Psoas muscle (tissue), 8 donors: ENCODE results near the gene GOLGA6C. TPM values are rescaled to one million over a fixed set of nuclear protein-coding genes. Genes with fewer than 3 reads are reported as not detected.

Source experiments
- ATAC-seq, 4 donors: fragments of 200-7000 bp; cut with Tn5 transposase; one replicate each; pipeline ENCODE4 v1.9.1; 2020; ENCODE audit warnings: moderate library complexity in 3 of 4, mild to moderate bottlenecking in 2 of 4
- DNase-seq, 2 donors: peaks; one replicate each; pipeline ENCODE4 v3.0.0-alpha.2; 2020
- H3K27ac ChIP-seq: fragments of 200-600 bp; one replicate; pipeline ENCODE4 v1.8.0; 2022
- H3K27me3 ChIP-seq, 3 donors: fragments of 200-600 bp in 1 of 3; one replicate each; pipeline versions ENCODE4 v1.6.1 to v1.8.0; 2013 to 2022; ENCODE audit warnings: low read length in 2 of 3, mild to moderate bottlenecking in 2 of 3, moderate library complexity in 1 of 3; ENCODE audit not compliant: insufficient read depth in 3 of 3
- H3K36me3 ChIP-seq, 2 donors: fragments of 200-600 bp in 1 of 2; one replicate each; pipeline versions ENCODE4 v1.6.1 to v1.8.0; 2013 to 2022; ENCODE audit warnings: low read depth in 1 of 2, mild to moderate bottlenecking in 1 of 2, moderate library complexity in 1 of 2; ENCODE audit not compliant: insufficient read depth in 1 of 2
- H3K4me1 ChIP-seq: fragments of 200-600 bp; one replicate; pipeline ENCODE4 v1.8.0; 2022
- H3K4me3 ChIP-seq: fragments of 200-600 bp; one replicate; pipeline ENCODE4 v1.8.0; 2022; ENCODE audit warnings: mild to moderate bottlenecking
- H3K9me3 ChIP-seq: fragments of 200-600 bp; one replicate; pipeline ENCODE4 v1.8.0; 2022
- CTCF ChIP-seq: fragments of 200-600 bp; IDR thresholded peaks from one replicate; pipeline ENCODE4 v1.8.0; 2022; ENCODE audit warnings: antibody characterized with exemption
- WGBS, 3 donors: extraction: QIAGEN DNeasy Blood & Tissue Kit; methylation state at CpG; one replicate each; pipeline versions ENCODE4 v1.1.6 to v1.1.7; 2013; 5-methylcytosine and 5-hydroxymethylcytosine counted together
- intact Hi-C, 2 donors: fragments of 100-400 bp; cut with DNase I; formaldehyde crosslinking; loops; one replicate each; pipeline versions ENCODE4 v1.11.0 to v1.14.2; 2022
- polyA plus RNA-seq, 3 donors: library from polyadenylated mRNA; stranded (reverse); fragments of 200-250 nt; gene quantifications; one replicate each; pipeline ENCODE4 v1.2.3, GENCODE V29; 2013
- total RNA-seq, 4 donors: library from RNA; stranded (reverse); fragmentation: NEBNext Ultra II Directional in 2 of 4; extraction: Animal tissue kit (Norgen Biotek cat#: 25700) in 2 of 4; gene quantifications; one replicate each; pipeline versions ENCODE4 v1.2.1 to v1.2.4, GENCODE V29; 2021 to 2023
- donor health status: healthy with polysubstance abuse.
- donor health status: DM: no; HTN: no; CAD: no; lungs with moderate emphysema.
- donor health status: Bipolar disorder and iron deficiency.
- donor health status: healthy.
- donor health status: DM: yes; HTN: yes; CAD: no.
- donor health status: DM: no; HTN: no; CAD: no.
- donor health status: DM: no; HTN: no; CAD: no.
- donor health status: DM: yes; HTN: yes; CAD: no.

The GOLGA6C gene
- total and polyA plus RNA-seq, 7 donors, result 0.05 TPM; not detected in 6

DNA sequence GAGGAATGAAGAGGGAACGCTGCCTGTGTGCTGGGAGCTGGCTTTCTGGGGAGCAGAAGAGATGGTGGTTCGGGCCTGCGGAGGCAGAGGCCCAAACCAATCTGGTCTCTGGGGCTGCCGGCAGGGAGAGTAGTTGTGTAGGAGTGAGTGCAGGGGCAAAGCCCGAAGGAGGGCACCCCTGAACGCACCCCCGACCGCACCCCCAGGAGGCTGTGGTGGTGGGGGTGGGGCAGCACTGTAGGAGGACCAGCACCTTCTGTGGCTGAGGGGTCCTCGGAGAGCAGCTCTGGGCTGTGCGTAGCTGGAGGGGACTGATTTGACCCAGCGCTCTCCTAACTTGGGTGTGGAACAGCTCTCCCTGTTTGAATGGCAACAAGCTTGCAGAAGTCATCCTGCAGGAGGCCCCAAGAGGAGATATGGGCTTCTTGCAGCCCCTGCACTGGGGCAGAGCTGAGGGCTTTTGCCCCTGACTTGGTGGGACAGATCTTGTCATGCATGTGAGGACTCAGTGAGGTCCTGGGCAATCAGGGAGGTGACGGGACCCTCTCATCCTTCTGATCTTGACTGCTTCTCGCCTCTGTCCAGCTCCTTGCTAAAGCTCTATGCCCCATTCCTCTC lies 30.4 kb upstream of the GOLGA6C start:
- DNase-seq, result peak; percentile 3 to 15
- no peak for ATAC-seq
- 83 to 95% (median 84%) methylated on average over 11 to 13 of the region's 13 CpGs for WGBS, 3 donors
- Histone ChIP-seq H3K27me3 (no peaks in the 10 kb centered on the region), H3K9me3 (no peaks in the 10 kb centered on the region), H3K27ac (no peak overlapping the region), H3K4me1 (no peaks in the 10 kb centered on the region), H3K36me3 (no peaks in the 10 kb centered on the region), H3K4me3 (no peak overlapping the region)
- TF ChIP-seq CTCF, result no peak
- intact Hi-C loops, result no loop called here

GRCh38 chr15:75228787-75229186 lies 29.3 kb upstream of the GOLGA6C start:
- intact Hi-C loops, result no loop called here
- no peak for TF ChIP-seq CTCF
- Histone ChIP-seq H3K27me3 (peaks cover 0 to under 1% (median 0%) of the 10 kb centered on the region in 3 donors), H3K4me3 (no peak overlapping the region), H3K4me1 (no peaks in the 10 kb centered on the region), H3K36me3 (no peaks in the 10 kb centered on the region), H3K27ac (no peak overlapping the region), H3K9me3 (no peaks in the 10 kb centered on the region)
- no peak for ATAC-seq
- WGBS, 3 donors, result 82 to 85% (median 84%) methylated on average over 9 of the region's 9 CpGs
- no peak for DNase-seq

GRCh38 chr15:75229191-75230015 lies 28.7 kb upstream of the GOLGA6C start:
- no peaks in the 10 kb centered on the region for H3K9me3 ChIP-seq
- H3K4me3 ChIP-seq, result no peak overlapping the region
- ATAC-seq (no peak), DNase-seq (peak; percentile 11 to 35)
- WGBS, 3 donors, result 87 to 92% (median 89%) methylated on average over 21 of the region's 21 CpGs
- no peak overlapping the region for H3K27ac ChIP-seq
- TF ChIP-seq CTCF, result no peak
- peaks cover 0 to 6% (median 0%) of the 10 kb centered on the region in 3 donors for H3K27me3 ChIP-seq
- no peaks in the 10 kb centered on the region for H3K4me1 ChIP-seq
- intact Hi-C loops, result loop anchor here (5.0 to 10.0 kb wide), 2 partner anchors 75 to 88 kb away; no protein-coding TSS in a partner anchor
- no peaks in the 10 kb centered on the region for H3K36me3 ChIP-seq

GRCh38 chr15:75230016-75230343 lies 28.2 kb upstream of the GOLGA6C start:
- intact Hi-C loops, result loop anchor here (5.0 to 10.0 kb wide), 2 partner anchors 75 to 87 kb away; no protein-coding TSS in a partner anchor
- DNase-seq (no peak), ATAC-seq (no peak)
- no peak overlapping the region for H3K4me3 ChIP-seq
- no peaks in the 10 kb centered on the region for H3K4me1 ChIP-seq
- no peak overlapping the region for H3K27ac ChIP-seq
- H3K9me3 ChIP-seq, result no peaks in the 10 kb centered on the region
- H3K36me3 ChIP-seq, result no peaks in the 10 kb centered on the region
- H3K27me3 ChIP-seq, result peaks cover 0 to 9% (median 2%) of the 10 kb centered on the region in 3 donors
- no peak for TF ChIP-seq CTCF
- 80 to 89% (median 81%) methylated on average over 2 of the region's 2 CpGs for WGBS, 3 donors
